Upper lobe of left lung (tissue), 4 donors: ENCODE results near the gene MYO5B.

Source experiments
- CTCF ChIP-seq, 6 experiments: fragments of 450-650 bp in 4 of 6; fragments of 200-600 bp in 2 of 6; sonication (generic) in 2 of 6; IDR thresholded peaks; one replicate each; pipeline ENCODE4 v1.5.1; 2016 to 2019; ENCODE audit warnings: antibody characterized with exemption in 6 of 6
- POLR2AphosphoS5 ChIP-seq, 2 donors: sonication (generic); formaldehyde crosslinking; IDR thresholded peaks; one replicate each; pipeline ENCODE4 v1.5.1; 2017; ENCODE audit warnings: antibody characterized with exemption in 2 of 2

- TF ChIP-seq CTCF (IDR thresholded peaks at IDR 0.05) = no peak
- TF ChIP-seq POLR2AphosphoS5 (IDR thresholded peaks at IDR 0.05) = no peak
Measured at GRCh38 chr18:49866680-49867079, 328.3 kb downstream of the MYO5B start.
